Glomerular visceral epithelial cell (primary cell): Measurements from ENCODE around the gene CYP2W1.
"Not testable (repeated sequence)": the region's sequence is repeated elsewhere in the genome, so short reads cannot be mapped to it uniquely, and the experiment has no call there.

Source experiments
- DNase-seq: peaks from one replicate; pipeline ENCODE4 v3.0.0-alpha.2; 2016; ENCODE audit errors: extremely low spot score

Gene CYP2W1

GRCh38 chr7:1028044-1028770, 45.2 kb downstream of the CYP2W1 start:
- DNase-seq = peak; percentile 90

- DNase-seq = peak; percentile 89
These were observed 46.0 kb downstream of the CYP2W1 start for GRCh38 chr7:1028775-1029636.

- no peak for DNase-seq
These were observed 46.9 kb downstream of the CYP2W1 start for GRCh38 chr7:1029637-1030443.

- DNase-seq = no peak
These were observed 47.6 kb downstream of the CYP2W1 start for GRCh38 chr7:1030444-1031070.

- no peak for DNase-seq
These were observed 48.9 kb downstream of the CYP2W1 start for GRCh38 chr7:1031716-1032455.

- no peak for DNase-seq
These were observed 49.7 kb downstream of the CYP2W1 start for GRCh38 chr7:1032536-1033181.

GRCh38 chr7:1033546-1034145, 50.7 kb downstream of the CYP2W1 start:
- no peak for DNase-seq

GRCh38 chr7:1034769-1035168, 51.8 kb downstream of the CYP2W1 start:
- DNase-seq = not testable (repeated sequence)

- not testable (repeated sequence) for DNase-seq
These were observed 53.4 kb downstream of the CYP2W1 start for GRCh38 chr7:1036164-1036928.
